Mesothelial cell of epicardium (in vitro differentiated cells): ENCODE results near the gene BTBD7. TPM values are rescaled to one million over a fixed set of nuclear protein-coding genes. Genes with fewer than 3 reads are reported as not detected.

ENCODE experiments used
- DNase-seq, 2 experiments: peaks; one replicate each; pipeline ENCODE4 v3.0.0; 2021; ENCODE audit warnings: low spot score in 2 of 2; ENCODE audit not compliant: unreplicated experiment in 2 of 2
- H3K27ac Mint-ChIP-seq: 2 replicates; pipeline ENCODE4 v1.8.0; 2021; ENCODE audit warnings: mixed read lengths
- H3K27me3 Mint-ChIP-seq: 2 replicates; pipeline ENCODE4 v1.8.0; 2021; ENCODE audit warnings: low read depth, mixed read lengths
- H3K36me3 Mint-ChIP-seq: 2 replicates; pipeline ENCODE4 v1.8.0; 2021; ENCODE audit warnings: mixed read lengths
- H3K4me1 Mint-ChIP-seq: 2 replicates; pipeline ENCODE4 v1.8.0; 2021; ENCODE audit warnings: mixed read lengths
- H3K4me3 Mint-ChIP-seq: 2 replicates; pipeline ENCODE4 v1.8.0; 2021; ENCODE audit warnings: mild to moderate bottlenecking, moderate library complexity, mixed read lengths
- H3K9me3 Mint-ChIP-seq: 2 replicates; pipeline ENCODE4 v1.8.0; 2021; ENCODE audit warnings: mixed read lengths
- CTCF ChIP-seq: fragments of 200-600 bp; sonication (generic); IDR thresholded peaks from one replicate; pipeline ENCODE4 v1.5.0; 2021; ENCODE audit warnings: antibody characterized with exemption; ENCODE audit not compliant: unreplicated experiment
- total RNA-seq: library from RNA; stranded (reverse); gene quantifications from 3 replicates; pipeline ENCODE4 v1.2.1, GENCODE V29; 2021

Gene BTBD7
- total RNA-seq, 1 donor from 2014 or later, result 58.4 TPM

GRCh38 chr14:93315575-93315974 is 17.3 kb downstream of the BTBD7 start:
- Mint-ChIP-seq H3K27me3 (no peaks in the 10 kb centered on the region), H3K4me1 (peaks cover 10% of the 10 kb centered on the region), H3K9me3 (no peaks in the 10 kb centered on the region), H3K4me3 (no peak overlapping the region), H3K27ac (no peak overlapping the region), H3K36me3 (peaks cover 3% of the 10 kb centered on the region)
- TF ChIP-seq CTCF, result no peak
- no peak for DNase-seq

GRCh38 chr14:93311082-93311481 is 21.8 kb downstream of the BTBD7 start:
- H3K27ac Mint-ChIP-seq, result no peak overlapping the region
- H3K4me3 Mint-ChIP-seq, result no peak overlapping the region
- no peak for DNase-seq
- H3K9me3 Mint-ChIP-seq, result no peaks in the 10 kb centered on the region
- no peak for TF ChIP-seq CTCF
- no peaks in the 10 kb centered on the region for H3K27me3 Mint-ChIP-seq
- H3K36me3 Mint-ChIP-seq, result no peaks in the 10 kb centered on the region
- H3K4me1 Mint-ChIP-seq, result peaks cover 14% of the 10 kb centered on the region

- TF ChIP-seq CTCF, result no peak
- Mint-ChIP-seq H3K27ac (no peak overlapping the region), H3K4me3 (no peak overlapping the region), H3K27me3 (no peaks in the 10 kb centered on the region), H3K36me3 (no peaks in the 10 kb centered on the region), H3K9me3 (no peaks in the 10 kb centered on the region), H3K4me1 (peaks cover 18% of the 10 kb centered on the region)
- DNase-seq, result no peak
Measured at GRCh38 chr14:93309427-93309966, 23.3 kb downstream of the BTBD7 start.

GRCh38 chr14:93308686-93309345 is 24.0 kb downstream of the BTBD7 start:
- TF ChIP-seq CTCF, result no peak
- no peaks in the 10 kb centered on the region for H3K27me3 Mint-ChIP-seq
- DNase-seq, result no peak
- H3K27ac Mint-ChIP-seq, result no peak overlapping the region
- peaks cover 21% of the 10 kb centered on the region for H3K4me1 Mint-ChIP-seq
- H3K4me3 Mint-ChIP-seq, result no peak overlapping the region
- H3K9me3 Mint-ChIP-seq, result no peaks in the 10 kb centered on the region
- no peaks in the 10 kb centered on the region for H3K36me3 Mint-ChIP-seq

- Mint-ChIP-seq H3K4me1 (peaks cover 33% of the 10 kb centered on the region), H3K4me3 (no peak overlapping the region), H3K36me3 (no peaks in the 10 kb centered on the region), H3K27me3 (no peaks in the 10 kb centered on the region), H3K9me3 (no peaks in the 10 kb centered on the region), H3K27ac (no peak overlapping the region)
- DNase-seq, result no peak
- no peak for TF ChIP-seq CTCF
Measured at GRCh38 chr14:93306812-93307211, 26.0 kb downstream of the BTBD7 start.
